Thyroid gland (tissue), 4 donors: ENCODE results near the gene COX4I2.
"Not testable (repeated sequence)": the region's sequence is repeated elsewhere in the genome, so short reads cannot be mapped to it uniquely, and the experiment has no call there.

Experiments
- CTCF ChIP-seq, 6 experiments: fragments of 200-600 bp in 3 of 6; fragments of 450-650 bp in 3 of 6; sonication (generic) in 3 of 6; IDR thresholded peaks; one replicate each; pipeline ENCODE4 v1.5.1; 2016 to 2019; ENCODE audit warnings: antibody characterized with exemption in 6 of 6, mild to moderate bottlenecking in 2 of 6, inconsistent platforms in 1 of 6, moderate library complexity in 1 of 6
- POLR2A ChIP-seq, 2 donors: fragments of 450-650 bp; IDR thresholded peaks; one replicate each; pipeline ENCODE4 v1.6.1; 2017; ENCODE audit warnings: antibody characterized with exemption in 2 of 2, mild to moderate bottlenecking in 2 of 2, moderate library complexity in 1 of 2

- TF ChIP-seq POLR2A (IDR thresholded peaks at IDR 0.05) = peak in 1 of 2 donors; percentile 5
- TF ChIP-seq CTCF (IDR thresholded peaks at IDR 0.05) = not testable (repeated sequence)
These were observed 41.3 kb upstream of the COX4I2 start for GRCh38 chr20:31596412-31596715.
